H4 (cell line): ENCODE data around the gene CXCR6. TPM values are rescaled to one million over a fixed set of nuclear protein-coding genes. Genes with fewer than 3 reads are reported as not detected.

Experiments used
- DNase-seq: peaks from one replicate; pipeline ENCODE4 v3.0.0-alpha.2; 2015; ENCODE audit warnings: low spot score
- total RNA-seq: library from RNA; depleted of rRNA; stranded (reverse); fragments of >200 nt; shearing (Covaris generic); gene quantifications from 2 replicates; pipeline ENCODE4 v1.2.3, GENCODE V29; 2014

Gene CXCR6
- total RNA-seq, 1 experiment from 2014 or later, result not detected

DNA sequence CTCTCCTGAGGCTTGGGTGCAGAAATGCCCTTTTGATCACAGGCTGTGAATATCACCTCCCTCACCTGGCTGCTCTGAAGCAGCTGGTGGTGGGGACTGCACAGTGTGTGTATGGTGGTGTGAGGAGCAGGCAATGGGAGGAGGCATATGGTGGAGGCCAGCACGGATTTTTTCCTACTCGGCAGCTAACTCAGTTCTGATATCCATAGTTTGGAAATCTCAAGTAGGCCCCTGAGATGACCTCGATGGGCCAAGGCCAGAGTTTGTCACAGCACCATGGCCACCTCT, 21.3 kb upstream of the CXCR6 start:
- DNase-seq, result no peak

DNA sequence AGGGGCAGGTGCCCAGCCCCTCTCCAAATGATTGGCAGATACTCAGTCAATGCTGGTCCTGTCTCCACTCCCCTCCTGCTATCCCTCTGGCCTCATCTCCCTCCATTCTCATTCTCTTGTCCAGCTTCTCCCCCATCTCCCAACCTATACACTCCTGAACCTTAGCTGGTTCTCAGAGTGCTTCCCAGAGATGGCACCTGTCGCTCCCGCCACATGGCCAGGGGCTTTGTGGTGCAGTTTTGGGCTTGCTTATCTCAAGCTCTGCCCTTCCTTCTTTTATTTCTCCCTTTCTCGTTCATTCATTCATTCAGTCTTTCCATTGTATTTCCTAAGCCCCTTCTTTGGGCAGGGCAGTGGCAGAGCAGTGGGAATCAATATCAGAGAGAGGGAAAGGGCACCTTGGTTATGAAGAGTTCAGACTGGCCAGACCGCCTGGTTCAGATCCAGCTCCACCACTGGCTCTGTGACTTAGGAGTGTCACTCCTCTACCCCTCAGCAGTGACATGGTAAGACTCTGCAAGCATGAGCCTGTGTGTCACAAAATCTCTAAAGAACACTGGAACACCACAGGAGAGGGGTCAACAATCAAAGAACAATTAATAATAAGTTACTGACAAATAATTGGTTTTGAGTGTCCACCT, 20.2 kb upstream of the CXCR6 start:
- DNase-seq, result no peak

DNA sequence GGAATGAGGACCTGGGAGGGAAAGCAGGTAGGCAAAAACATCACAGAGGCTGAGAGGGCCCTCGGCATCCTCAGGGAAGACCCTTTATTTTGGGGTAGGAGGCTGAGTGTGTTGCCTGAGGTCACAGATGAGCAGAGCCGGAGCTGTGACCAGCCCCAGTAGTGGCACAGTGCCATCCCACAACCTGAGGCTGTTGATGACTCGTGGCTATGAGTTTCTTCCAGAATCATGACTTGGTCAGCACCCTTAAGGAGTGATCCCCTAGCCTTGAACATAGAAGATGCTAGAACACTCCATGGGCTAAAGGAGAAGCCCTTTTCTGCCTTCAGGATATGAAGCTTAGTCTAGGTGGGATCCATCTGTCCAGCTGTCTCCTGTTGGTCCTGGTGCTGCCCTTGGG, 19.5 kb upstream of the CXCR6 start:
- no peak for DNase-seq

DNA sequence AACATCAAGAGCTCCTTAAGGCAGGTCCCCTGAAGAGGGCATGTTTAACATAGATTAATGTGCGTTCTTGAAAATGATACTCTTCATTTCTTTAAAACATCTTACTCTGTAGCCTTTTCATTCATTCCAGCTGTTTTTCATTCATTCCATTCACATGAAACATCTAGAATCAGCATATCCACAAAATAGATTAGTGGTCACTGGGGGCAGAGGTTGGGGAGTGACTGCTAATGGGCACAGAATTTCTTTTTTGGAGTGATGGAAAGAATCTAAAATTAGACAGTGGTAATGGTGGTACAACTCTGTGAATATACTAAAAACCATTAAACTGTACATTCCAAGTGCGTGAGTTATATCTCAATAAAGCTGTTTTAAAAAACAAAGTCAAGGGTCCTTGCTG, 15.4 kb upstream of the CXCR6 start:
- no peak for DNase-seq

DNA sequence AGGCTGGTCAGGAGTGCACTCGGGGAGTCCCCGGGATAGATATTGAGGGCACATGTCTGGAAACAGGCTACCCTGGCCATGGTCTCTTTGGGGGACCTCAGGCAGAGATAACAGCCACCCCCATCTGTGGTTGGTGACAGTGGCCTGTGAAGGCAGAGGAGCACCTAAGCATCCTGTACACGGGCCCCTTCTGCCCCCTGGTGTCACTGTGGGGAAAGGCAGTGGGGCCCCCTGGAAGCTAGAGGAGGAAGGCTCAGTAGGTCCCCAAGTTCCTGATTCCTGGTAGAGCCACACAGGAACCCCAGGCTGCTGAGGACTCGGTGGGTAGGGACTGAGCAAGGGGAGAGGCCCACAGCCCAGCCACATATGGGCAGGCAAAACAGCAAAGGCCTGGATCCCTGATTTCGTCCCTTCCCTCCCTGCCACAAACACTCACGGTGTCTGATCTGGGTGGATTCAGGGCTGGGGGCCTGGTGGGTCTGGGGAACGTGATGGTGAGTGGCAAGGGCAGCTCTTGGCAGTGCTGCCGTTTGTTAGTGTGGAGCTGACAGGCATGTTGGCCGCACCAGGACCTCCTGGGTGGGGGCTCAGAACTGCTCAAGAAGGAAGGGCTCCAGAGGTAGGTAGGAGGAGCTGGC, 14.1 kb upstream of the CXCR6 start:
- DNase-seq, result no peak

DNA sequence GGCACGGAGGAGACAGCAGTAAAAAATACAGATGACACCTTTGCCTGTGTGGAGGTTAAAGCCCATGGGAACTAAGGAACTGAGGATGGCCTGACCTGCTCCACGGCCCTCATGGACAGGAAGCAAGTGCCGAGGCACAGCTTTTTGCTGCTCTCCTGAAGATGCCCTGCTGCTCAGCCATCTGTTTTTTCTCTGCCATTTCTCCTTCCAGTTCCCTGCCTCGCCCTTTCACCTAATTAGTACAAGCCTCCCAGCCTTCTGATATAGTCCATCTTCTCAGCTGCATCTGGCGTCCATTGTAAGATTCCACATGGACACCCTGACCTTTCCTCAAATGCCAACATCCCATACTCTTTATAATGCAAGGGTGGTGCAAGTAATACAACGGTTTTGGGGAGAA, 11.8 kb upstream of the CXCR6 start:
- no peak for DNase-seq

DNA sequence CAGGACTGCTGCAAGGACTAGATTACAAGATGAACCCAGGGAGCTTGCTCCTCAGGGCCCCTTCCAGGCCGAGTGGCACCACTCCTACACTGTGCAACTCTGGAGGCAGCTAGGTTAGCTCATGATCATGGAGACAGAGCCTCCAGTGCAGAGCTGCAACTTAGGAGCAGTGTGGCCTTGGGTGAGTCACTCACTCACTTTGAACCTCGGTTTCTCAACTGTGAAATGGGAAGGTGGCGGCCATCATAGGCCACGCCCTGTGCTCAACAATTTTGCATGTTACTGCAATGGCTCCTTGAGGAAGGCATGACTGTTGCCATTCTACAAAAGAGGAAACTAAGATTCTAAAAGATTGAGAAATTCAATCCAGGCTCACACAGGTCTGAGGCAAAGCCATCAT, 11.2 kb upstream of the CXCR6 start:
- no peak for DNase-seq

DNA sequence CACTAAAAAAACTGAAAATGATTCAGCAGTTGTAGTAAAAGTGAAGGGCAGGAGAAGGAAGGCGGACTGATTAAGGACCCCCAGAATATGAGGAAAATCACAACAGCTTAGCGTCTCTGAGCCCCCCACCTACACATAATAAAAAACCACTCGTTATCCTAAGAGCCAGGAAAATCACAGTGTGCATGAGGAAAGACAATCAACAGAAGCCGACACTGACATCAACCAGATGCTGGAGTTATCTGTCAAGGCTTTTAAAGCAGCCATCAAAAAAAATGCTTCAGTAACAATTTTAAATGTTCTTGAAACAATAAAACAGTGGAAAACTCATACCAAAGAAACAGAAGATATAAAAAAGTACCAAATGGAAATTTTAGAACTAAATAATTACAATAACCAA, 9.7 kb upstream of the CXCR6 start:
- no peak for DNase-seq

DNA sequence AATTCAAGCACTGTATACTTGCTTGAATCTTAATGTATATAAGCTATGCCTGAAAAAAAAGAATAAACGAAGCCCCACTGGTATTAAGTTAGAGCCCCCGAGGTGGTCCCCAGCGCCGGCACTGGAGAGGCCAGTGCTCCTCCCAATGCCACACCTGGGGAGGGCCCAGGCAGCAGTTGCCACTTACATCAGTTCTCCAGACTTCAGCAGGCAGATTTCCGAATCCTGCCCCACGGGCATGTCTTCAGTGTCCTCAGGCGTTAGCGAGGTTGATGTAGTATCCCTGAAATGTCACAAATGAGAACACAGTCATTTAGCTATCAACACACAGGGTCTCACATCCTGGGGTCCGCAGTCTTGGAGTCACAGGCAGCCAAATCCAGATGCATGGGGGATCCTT, 7.0 kb upstream of the CXCR6 start:
- no peak for DNase-seq

DNA sequence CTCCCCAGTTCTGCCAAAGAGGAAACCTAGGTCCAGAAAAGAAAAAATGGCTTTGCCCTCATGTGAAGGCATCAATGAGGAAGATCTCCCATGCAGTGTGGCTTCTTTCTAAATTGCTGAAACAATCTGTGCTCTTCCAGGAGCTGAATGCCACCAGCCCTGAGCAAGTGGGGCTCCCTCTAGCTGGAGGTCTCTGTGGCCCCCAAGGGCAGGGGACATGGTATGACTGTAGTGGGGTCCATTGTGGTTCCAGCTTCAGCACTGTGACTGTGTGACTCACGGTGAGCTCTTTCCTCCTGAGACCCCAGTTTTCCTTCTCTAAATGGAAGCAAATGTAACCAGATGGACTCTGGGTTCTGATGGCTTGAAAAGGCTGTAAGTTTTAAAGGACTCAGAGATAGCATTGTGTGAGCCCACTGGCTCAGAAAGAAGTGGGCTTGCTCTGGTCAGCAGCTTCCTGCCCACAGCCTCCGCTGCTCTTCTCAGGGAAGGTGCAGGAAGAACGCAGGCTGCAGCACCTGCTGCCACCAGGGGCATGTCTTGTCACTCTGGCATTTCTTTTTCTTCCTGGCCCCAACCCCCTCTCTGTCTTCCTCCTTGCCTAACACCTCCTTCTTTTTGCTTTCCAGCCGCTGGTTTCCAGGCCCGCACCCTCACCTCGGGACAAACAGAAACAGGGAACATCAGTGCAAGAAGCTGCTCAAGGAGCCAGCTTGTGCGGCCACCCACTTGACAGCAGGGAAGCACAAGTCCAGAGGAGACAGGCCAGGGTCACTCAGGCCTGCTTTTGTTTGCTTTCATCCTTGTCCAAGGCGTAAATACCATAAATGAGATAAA, 5.8 kb upstream of the CXCR6 start:
- DNase-seq, result no peak

DNA sequence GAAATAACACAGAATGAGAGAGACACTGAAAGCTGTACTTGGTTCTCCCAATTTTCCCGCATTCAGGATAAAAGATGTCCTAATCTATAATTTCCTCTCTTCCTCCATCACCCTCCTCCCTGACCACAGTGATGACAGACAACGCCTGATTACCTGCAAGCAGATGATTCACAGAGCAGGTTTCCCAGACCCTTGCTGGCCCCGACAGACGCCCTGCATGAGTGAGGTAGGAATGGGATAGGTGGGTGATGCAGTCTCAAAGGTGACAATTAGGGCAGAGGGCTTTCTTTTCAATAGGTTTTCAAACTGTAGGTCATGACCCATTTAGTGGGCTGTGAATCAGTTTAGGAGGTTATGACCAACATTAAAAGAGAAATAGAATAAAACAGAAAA, 5.2 kb upstream of the CXCR6 start:
- DNase-seq, result no peak

DNA sequence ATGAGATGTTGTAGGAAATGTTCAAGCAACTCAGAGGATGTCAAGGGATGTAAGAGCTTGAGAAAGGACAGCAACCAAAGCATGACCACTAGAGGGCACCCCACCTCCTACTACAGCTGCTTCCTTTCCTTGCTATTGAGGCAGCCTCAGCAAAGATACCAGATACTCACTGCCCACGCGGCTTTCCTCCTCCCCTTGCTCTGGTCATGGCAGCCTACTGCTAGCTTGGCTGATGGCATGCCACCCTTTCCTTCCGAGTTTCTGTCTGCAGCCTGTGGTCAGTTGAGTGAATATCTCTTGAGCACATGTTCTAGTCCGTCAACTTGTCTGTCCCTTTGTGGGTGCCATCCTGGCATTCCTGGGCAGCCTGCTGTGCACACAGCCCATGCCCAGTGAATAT, 4.4 kb upstream of the CXCR6 start:
- peak; percentile 75 for DNase-seq

DNA sequence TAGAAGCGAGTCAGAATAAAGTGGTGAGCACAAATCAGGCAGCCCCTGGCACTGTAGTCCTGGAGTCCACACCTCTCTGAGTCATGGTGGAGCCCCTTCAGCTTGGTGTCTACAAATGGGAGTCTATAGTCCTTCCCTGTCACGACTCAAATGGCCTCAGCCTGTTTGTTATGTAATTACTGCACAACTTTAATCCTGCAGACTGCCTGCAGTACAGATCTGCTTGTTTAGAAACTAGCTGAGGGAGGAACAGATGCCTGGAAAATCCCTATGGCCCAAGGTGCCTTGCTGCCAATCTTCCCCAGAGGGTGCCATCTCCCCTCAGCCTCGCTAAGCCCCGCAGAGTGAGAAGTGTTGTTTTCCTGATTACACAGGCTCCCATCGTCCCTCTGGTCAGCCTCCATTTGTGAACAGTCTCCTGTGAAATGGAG, 3.9 kb upstream of the CXCR6 start:
- no peak for DNase-seq

DNA sequence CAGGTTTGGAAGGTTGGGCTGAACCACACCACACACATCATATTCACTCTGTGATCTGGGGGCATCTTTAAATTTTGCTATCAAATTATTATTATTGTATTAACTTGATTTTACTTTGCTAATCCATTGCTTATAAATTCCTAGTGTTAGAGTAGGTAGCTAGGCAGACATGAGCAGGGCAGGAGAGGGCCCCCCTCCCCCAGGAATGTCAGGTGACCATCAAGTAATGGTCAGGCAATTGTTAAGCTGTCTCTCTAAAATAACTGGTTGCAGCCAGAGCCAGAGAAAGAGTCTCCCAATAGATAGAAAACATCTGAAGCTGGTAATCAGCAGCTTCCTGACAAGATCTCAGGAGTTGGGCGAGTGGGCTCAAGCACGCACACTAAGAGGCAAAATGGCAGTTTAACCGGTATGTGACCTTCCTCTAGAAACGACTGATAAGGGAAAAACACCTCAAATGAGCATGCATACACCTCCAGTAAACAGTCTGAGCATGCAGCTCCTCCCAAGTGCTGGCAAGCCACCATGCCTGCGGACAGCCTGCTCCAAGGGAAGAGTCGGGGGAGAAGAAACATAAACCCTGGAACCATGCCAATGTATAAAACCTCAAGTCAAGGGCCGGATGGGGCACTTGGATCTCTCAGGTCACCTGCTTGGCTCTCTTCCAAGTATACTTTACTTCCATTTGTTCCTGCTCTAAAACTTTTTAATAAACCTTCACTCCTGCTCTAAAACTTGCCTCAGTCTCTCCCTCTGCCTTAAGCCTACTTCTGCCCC, 3.1 kb upstream of the CXCR6 start:
- no peak for DNase-seq

DNA sequence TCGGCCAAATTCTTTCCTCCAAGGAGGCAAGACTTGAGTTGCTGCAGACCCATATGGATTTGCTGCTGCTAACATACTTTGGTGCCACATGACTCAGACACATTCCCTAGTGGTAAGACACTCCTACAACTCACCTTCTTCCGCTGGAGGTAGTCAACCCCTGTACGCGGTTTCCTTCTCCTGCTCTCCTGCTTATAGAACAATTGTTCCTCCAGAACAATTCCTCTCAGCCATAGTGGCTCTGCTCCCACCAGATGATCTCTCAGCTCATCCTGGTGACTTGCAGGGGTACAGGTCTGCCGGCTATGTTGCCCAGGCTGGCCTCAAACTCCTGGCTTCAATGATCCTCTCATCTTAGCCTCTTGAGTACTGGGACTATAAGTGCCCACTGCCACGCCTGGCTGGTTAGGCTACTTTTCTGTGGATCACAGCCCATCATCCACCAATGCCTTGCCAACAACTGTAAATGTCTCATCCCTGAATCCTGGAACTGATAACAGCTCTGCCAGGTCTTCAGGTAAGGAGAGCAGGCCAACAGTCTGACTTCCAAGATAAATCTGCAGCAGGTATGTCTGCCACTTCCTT, 2.4 kb upstream of the CXCR6 start:
- DNase-seq, result no peak

DNA sequence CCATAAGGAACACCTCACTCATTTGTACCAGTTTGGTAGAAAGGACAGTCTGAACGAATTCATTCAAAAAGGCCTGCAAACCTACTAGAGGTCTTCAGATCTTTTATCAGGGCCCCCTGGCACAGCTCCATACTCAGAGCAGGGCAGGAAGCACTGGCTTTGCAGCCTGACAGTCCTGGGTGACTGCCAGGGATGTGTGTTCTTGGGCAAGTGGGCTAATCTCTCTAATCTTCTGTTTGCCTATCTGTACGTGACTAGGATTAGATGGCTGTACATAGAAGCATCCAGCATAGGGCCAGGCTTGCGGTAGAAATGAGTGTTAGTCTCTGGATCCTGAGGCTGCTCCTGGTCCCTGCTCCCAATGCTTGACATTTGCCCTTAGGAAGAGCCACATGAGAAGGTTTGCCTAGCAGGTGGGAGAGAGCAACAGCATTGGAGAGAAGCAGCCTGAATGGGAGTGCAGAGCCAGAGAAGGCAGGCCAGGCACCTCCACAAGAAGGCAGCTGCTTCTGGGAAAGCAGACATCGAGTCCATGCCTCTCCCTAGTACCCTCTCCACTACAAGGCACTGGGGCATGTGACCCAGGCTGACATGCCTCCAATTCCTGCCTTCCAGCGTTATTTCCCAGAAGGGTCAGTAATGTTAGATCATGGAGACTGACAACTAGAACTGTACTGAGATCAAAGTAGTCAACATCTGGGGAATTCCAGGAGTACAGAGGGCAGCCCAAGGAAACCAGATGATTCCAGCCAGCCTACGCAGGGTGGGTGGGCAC, 1.0 kb upstream of the CXCR6 start:
- DNase-seq, result no peak

DNA sequence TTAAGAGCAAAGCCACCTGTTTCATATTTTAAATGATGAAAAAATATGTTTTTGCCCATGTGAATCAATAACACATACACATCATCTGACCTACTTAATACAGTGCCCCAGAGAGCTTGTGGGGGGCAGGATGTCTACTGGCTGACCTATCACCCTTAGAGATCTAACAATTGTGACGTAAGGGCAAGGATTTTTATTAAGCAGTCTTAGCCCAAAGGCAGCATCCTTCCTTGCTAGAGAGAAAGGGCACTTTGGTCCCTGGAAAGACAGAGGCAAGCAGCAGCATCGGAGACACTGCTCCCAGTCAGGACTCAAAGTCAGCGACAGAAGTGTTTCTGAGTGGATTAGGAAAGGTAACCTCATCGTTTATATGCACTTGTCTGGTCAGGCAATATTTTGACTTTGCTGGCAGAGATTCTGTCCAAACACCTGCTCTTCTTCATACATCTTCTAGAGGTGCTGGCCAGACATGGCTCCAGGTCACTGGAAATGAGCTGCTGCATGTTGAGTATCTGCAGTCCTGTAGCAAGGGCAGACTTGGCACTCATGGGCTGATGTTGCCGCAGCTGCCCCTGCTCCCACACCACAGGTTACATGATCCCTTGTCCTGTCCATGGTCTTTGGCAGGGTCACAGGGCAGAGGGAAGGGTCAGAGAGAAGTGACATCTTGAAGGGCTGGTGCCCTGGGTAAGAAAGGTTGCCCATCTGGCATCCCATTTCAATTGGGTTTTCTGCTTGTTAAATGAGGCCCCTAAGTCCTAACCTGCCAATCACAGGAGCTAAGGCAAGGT, 1.8 kb downstream of the CXCR6 start:
- DNase-seq, result no peak

DNA sequence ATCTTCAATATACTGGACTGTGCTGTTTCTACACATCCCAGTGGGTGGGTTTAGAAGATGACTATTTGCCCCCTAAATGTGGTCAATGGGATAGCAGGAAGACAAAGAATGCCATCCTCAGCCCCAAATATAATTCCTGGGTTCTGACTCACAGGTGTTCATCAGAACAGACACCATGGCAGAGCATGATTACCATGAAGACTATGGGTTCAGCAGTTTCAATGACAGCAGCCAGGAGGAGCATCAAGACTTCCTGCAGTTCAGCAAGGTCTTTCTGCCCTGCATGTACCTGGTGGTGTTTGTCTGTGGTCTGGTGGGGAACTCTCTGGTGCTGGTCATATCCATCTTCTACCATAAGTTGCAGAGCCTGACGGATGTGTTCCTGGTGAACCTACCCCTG, 3.0 kb downstream of the CXCR6 start:
- no peak for DNase-seq

DNA sequence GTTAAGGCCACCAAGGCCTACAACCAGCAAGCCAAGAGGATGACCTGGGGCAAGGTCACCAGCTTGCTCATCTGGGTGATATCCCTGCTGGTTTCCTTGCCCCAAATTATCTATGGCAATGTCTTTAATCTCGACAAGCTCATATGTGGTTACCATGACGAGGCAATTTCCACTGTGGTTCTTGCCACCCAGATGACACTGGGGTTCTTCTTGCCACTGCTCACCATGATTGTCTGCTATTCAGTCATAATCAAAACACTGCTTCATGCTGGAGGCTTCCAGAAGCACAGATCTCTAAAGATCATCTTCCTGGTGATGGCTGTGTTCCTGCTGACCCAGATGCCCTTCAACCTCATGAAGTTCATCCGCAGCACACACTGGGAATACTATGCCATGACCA, 3.6 kb downstream of the CXCR6 start:
- DNase-seq, result no peak

DNA sequence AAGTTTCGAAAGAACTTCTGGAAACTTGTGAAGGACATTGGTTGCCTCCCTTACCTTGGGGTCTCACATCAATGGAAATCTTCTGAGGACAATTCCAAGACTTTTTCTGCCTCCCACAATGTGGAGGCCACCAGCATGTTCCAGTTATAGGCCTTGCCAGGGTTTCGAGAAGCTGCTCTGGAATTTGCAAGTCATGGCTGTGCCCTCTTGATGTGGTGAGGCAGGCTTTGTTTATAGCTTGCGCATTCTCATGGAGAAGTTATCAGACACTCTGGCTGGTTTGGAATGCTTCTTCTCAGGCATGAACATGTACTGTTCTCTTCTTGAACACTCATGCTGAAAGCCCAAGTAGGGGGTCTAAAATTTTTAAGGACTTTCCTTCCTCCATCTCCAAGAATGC, 4.1 kb downstream of the CXCR6 start:
- peak; percentile 32 for DNase-seq
